Sciatic nerve (tissue), 2 donors: Measurements from ENCODE around the gene RING1. TPM values are rescaled to one million over a fixed set of nuclear protein-coding genes. Genes with fewer than 3 reads are reported as not detected.
"Not testable (repeated sequence)": the region's sequence is repeated elsewhere in the genome, so short reads cannot be mapped to it uniquely, and the experiment has no call there.

ENCODE experiments used
- ATAC-seq: fragments of 200-7000 bp; cut with Tn5 transposase; one replicate; pipeline ENCODE4 v1.9.1; 2020; ENCODE audit warnings: mild to moderate bottlenecking, moderate library complexity
- DNase-seq: peaks from one replicate; pipeline ENCODE4 v3.0.0-alpha.2; 2020; ENCODE audit warnings: low spot score
- intact Hi-C: fragments of 100-400 bp; cut with DNase I; formaldehyde crosslinking; loops from one replicate; pipeline ENCODE4 v1.14.2; 2022
- total RNA-seq: library from RNA; stranded (reverse); fragmentation: NEBNext Ultra II Directional; extraction: Animal tissue kit (Norgen Biotek cat#: 25700); gene quantifications from one replicate; pipeline ENCODE4 v1.2.1, GENCODE V29; 2021
- donor health status: DM: no; HTN: no; CAD: no.
- donor health status: DM: no; HTN: no; CAD: no.

The RING1 gene
- total RNA-seq, 1 donor from 2014 or later: 39.5 TPM

DNA sequence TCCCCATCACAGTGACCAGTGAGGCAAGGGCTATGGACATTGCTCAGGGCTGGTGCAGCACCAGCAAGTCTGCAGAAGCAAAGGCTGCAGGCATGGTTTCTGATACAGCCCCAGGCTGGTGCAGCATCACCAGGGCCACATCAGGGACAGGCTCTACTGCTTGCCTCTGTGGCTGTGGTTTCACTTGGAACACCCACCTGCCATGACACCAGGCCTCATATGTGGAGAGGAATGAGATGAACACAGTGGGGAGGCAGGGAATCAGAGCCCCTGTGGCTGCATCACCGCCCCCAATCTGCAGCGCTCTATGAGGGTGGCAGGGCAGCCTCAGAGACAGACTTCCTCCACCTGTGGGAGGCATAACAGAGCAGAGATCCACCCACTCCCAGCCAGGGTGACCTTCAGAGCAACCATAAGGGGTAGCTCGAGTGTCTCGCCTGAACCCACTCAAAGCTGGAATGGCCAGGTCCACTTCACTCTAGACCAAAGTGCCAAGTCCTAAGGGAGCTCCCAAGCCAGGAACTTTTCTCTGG lies 7.9 kb downstream of the RING1 start:
- ATAC-seq (no peak), DNase-seq (peak; percentile 22)
- intact Hi-C loops: no loop called here

DNA sequence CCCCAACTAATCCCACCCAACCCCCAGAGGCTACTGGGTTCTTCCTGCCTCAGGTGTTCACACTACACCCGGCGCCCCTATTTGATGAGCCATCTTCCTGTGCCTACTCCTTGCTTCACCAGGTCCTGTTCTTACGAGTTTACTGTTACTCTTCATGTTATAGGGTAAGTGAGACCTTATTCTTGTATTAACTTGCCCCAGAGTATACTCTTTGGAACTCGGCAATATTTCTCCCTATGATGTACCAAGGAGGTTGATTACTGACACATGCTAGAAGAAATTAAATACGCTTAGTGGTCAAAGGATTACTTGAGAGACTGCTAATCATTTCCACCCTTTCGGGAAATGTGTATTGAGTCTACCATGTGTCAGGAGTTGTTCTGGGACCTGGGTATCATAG lies 8.9 kb downstream of the RING1 start:
- DNase-seq (peak; percentile 36), ATAC-seq (no peak)
- intact Hi-C loops: no loop called here

DNA sequence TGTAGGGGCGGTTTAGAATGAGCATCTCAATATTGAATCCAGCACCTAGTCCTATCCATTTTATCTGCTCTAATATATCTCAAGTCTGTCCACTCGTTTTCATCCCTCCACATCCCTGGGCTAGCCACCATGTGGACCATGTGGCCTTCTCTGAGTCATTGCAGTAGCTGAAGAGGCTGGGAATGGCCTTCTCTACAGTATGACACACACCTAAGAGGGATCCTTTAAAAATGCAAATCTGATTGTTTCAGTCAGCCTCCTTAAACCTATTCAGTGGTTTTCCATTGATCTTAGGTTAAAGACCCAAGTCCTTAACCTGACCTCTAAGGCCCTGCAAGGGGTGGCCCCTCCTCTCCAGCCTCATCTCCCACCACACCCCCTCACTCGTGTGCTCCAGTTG lies 9.4 kb downstream of the RING1 start:
- ATAC-seq (no peak), DNase-seq (no peak)
- intact Hi-C loops: no loop called here

DNA sequence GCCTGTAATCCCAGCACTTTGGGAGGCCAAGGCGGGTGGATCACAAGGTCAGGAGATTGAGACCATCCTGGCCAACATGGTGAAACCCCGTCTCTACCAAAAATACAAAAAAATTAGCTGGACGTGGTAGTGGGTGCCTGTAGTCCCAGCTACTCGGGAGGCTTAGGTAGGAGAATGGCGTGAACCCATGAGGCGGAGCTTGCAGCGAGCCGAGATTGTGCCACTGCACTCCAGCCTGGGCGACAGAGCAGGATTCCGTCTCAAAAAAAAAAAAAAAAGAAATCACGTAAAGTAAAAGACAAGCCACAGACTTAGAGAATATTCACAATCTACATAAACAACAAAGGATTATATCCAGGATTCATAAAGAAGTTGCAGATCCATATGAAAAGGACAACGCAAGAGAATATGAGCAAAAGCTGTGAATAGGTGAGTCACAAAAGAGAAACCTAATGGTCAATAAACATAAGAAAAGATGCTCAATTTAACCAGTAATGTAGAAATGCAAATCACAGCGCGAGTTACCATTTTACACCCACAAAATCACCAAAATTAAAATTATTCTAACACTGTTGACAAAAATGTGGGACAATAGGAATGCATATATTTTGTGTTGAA lies 18.3 kb downstream of the RING1 start:
- DNase-seq: peak; percentile 8
- intact Hi-C loops, ATAC-seq: not testable (repeated sequence)

DNA sequence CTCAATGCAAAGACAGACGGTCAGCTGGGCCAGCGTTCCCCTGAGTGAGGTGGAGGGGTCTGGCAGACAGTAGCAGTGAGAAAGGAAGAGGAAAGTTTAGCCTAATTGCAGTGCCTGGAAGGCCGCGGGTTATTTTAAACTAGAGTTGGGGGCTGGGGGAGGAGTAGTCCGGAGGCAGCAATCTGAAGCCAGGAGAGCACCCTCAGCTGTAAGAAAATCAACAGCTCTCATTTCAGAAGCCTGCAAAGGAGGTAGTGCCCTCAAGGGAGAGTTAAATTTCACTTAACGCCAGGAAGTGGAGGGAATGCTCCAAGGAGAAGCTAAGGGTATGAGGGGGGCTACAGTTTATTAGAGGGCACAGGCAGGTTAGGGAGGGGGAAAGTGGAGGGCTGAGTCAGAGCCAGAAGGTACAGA lies 26.9 kb downstream of the RING1 start:
- intact Hi-C loops: no loop called here
- no peak for ATAC-seq
- no peak for DNase-seq

DNA sequence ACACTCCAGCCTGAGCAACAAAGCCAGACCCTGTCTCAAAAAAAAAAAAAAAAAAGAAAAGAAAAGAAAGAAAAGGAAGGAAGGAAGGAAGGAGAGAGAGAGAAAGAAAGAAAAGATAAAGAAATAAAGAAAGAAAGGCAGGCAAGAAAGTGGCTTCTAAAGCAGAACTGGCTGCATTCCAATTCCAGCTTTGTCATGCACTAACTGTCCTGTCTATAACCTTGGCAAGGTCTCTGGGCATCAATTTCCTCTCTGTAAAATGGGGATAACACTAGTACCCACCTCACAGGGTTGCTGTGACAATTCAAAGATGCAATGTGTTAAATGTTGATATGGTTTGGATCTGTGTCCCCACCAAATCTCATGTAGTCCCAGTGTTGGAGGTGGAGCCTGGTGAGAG lies 28.0 kb downstream of the RING1 start:
- no peak for DNase-seq
- intact Hi-C loops: no loop called here
- no peak for ATAC-seq

DNA sequence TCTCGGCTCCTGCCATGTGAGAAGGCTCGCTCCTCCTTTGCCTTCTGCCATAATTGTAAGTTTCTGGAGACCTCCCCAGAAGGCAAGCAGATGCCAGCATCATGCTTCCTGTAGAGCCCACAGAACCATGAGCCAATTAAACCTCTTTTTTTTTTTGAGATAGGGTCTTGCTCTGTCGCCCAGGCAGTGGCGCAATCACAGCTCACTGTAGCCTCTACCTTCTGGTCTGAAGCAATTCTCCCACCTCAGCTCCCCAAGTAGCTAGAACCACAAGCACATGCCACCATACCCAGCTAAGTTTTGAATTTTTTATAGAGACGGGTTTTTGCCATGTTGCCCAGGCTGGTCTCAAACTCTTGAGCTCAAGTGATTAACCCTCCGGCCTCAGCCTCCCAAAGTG lies 28.6 kb downstream of the RING1 start:
- DNase-seq (no peak), ATAC-seq (no peak)
- intact Hi-C loops: no loop called here

DNA sequence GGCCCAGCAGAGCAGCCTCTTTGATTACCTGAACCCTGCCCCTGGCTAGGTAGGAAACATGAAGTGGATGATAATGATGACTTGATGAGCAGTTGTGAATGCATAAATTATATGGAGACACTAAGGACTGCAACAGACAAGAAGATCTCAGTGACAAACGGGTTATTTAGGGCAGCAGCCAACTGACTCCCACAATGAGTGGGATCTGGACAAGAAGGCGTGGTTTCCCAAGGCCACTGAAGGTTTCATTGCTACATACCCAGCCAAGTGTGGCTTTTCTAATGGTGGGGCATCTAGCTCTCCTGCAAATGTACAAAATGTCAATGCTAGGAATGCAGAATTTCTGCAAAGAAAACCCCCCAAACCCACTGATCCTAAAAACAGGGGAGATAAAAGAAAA lies 29.4 kb downstream of the RING1 start:
- intact Hi-C loops: no loop called here
- DNase-seq: no peak
- no peak for ATAC-seq

DNA sequence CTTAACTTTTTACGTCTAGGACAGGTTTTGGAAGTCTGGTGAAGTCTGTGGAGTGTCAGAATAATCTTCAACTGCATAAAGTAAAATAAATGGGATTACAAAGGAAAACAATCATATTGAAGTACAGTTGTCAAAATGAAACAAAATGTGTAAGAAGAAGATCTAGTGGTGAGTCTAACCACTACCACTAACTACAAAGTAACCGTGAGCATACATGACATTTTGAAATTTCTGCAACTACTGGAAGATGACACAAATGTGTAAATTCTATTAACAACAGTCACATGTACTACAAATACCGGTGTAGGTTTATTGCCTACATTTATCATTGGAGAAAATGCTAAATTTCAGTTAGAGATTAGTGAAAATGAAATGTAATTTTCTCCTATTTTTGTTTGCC lies 33.7 kb downstream of the RING1 start:
- no peak for ATAC-seq
- intact Hi-C loops: loop anchor here (10.0 kb wide), 1 partner anchor 227 kb away; no protein-coding TSS in a partner anchor
- no peak for DNase-seq

DNA sequence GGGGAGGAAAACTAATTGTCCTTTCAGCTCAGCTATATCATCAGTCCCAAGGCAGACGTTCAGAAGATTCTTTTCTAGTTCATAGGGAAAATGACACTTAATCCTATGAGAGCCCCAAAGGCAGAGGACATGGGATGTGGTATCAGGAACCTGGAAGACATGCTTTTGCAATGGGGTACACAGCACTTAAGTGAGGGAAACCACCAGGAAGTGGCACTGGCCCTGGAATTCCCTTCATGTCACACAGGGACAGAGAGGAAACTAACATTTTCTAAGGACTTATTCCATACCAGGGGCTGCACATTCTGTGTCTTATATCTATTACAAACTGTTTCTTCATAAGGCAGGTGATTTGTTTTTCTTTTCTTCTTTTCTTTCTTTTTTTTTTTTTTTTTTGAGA lies 35.2 kb downstream of the RING1 start:
- intact Hi-C loops: loop anchor here (10.0 kb wide), 1 partner anchor 229 kb away; no protein-coding TSS in a partner anchor
- DNase-seq (no peak), ATAC-seq (no peak)

DNA sequence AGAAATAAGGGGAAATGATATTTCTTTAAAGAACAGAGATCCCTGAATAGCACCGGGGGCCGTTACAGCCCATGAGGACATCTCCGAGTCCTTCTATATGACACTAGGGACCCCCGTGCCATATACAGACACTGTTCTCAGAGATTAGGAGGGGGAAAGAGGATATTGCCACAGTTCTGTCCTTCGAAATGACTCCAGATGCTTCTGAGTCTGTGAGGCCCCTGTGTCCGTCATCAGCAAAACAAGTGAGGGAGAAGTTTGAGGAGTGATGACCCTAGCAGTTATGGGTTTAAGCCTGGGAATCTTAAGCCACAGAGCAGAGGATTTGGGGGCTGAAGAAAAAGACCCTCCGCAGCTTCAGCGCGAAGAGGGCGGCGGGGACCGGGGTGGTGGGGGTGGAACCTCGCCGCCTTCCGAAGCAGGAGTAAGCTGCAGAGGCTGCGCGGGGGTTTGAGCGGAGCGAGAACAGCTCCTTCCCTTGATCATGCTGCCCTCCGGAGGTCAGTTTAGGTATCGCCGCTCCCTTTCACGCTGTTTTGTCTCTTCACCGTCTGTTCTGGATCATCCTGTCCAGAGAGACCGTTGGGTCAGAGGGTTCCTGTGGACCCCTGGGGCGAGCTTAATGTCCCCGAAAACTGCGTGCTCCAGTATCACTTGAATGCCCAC lies 39.8 kb downstream of the RING1 start:
- DNase-seq: peak; percentile 96
- intact Hi-C loops: loop anchor here (5.0 to 10.0 kb wide), 2 partner anchors 126 to 233 kb away; no protein-coding TSS in a partner anchor
- ATAC-seq: peak; percentile 83

DNA sequence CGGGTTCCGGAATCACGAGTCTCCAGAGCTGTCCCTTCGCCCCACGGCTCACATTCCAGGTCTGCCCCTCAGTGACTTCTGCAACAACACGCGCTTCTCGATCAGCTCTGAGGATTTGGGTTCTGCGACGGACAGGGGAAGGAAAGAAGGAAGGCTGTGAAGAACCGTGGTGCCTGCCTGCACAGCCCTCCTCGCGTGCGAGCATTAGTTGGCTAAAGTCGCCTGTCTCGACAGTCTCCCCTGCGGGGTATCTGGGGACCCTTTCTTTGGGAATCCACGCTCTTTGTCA lies 40.3 kb downstream of the RING1 start:
- ATAC-seq (peak; percentile 25), DNase-seq (no peak)
- intact Hi-C loops: loop anchor here (5.0 to 10.0 kb wide), 2 partner anchors 126 to 234 kb away; no protein-coding TSS in a partner anchor

DNA sequence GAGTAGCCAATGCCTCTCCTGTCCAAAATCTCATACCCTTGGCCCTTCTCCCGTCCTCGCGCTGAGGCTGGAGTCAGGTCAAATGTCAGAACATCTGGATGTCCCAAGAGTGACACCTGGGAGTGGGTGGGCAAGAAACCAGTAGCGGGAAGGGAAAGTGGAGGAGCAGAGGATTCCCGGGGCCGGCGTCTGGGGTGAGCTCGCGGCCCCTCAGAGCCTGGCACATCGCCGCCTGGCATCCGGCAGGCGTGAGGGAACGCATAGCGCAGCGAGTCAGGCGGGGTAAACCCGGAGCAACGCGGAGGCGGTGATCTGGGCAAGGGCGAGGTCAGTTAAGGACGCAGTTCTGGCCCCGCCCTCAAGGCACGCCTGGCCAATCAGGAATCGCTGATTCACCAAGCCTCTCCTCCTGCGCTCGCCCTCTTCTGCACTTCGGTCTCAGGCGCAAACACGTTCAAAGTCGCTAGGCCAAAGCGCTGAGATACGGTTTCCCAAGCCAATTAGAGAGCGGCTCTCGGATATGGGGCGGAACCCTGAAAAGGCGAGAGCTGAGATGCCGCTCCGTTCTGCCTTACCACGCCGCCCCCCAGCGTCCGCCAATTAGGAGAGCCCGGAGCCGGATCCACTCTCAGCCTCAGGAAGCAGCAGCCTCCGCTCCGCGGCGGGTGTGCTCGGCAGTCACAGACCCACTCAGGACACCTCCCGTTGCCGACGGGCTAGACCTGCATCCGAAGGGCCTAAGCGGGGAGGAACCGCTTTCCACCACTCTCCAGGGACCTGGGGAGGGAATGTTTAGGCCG lies 40.8 kb downstream of the RING1 start:
- ATAC-seq (peak; percentile 97), DNase-seq (peak; percentile 97)
- intact Hi-C loops: loop anchor here (5.0 to 10.0 kb wide), 2 partner anchors 127 to 234 kb away; no protein-coding TSS in a partner anchor

DNA sequence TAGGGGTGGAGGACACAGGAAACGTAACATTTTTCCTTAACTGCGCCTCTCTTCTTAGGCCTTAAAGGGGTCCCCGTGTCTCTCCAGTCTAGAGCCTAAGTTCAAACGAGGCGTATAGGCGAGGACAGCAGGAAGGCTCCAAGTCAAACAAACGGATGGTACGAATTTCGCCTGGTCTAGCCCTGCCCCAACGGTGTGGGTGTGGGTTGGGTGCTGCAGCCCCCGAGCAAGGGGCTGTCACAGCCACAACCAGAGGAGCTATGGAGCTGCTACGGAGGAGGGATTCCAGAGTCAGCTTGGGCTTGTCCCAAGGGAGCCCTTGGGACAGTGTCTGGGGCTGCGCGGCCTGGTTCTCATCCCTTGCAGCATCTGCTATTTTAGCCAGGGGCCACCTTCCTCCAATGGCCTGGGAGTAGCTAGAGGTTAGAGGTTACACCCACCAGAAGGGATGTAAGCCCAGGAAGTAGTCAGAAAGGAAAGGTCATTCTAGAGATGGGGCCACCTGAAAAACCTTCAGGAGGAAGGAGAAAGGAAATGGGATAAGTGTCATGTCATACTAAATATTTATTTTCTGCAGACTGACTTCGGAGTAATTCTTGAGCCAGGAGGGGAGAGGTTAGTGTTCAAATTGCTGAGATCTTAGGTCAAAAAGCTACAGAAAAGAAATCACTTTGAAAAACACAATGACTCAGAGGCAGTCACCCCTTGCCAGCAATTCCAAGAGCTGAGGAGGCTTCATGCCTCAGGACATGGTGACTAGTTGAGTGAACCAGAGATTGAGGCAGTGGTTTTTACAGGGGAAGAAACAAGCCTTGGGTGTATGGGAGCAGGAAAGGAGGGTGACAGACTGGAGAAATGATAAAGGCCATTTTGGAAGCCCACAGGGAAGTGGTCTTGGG lies 41.7 kb downstream of the RING1 start:
- DNase-seq (no peak), ATAC-seq (no peak)
- intact Hi-C loops: loop anchor here (5.0 to 10.0 kb wide), 2 partner anchors 128 to 235 kb away; no protein-coding TSS in a partner anchor

DNA sequence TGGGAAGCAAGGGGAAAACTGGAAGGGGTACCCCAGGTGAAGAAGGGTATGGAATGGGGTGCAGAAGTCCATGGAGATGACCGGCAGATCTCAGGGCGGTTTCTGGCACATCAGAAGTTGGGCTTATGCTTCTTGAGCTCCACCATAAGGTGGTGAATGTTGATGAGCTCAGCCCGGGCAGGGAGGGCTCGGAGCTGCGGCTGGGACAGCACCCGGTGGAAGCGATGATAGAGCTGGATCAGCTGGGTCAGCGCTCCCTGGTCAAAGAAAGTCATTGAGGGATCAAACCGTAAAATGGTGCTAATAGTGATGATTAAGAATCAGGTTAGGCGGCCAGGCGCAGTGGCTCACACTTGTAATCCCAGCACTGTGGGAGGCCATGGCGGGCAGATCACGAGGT lies 42.4 kb downstream of the RING1 start:
- DNase-seq: no peak
- ATAC-seq: no peak
- intact Hi-C loops: no loop called here

DNA sequence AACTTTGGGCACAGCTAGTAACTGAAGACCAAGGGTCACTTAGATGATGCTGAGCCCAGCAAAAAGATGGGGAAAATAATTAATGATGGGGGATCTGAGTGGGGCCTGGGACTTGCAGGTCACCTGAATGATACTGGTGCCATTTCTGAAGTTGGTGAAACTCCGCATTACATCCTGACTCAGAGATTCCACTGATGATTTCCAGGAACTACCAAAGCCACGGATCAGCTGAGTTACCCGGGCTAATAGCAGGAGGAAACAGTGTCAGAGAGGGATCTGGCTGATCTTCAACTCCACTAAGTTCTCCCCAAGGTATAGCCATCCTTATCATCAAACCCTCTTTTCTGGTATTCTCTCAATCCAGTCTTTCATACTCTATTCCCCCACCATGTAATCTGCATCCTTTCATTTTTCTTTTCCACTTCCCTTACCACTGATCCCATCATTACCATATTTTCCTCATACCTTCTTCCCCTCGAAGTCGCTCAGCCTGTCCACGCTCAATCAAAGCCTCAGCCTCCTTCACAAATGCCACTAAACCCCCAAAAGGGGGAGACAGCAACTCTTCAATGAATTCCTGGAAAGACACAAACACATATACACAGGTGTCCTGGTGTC lies 43.2 kb downstream of the RING1 start:
- ATAC-seq: no peak
- no peak for DNase-seq
- intact Hi-C loops: no loop called here

DNA sequence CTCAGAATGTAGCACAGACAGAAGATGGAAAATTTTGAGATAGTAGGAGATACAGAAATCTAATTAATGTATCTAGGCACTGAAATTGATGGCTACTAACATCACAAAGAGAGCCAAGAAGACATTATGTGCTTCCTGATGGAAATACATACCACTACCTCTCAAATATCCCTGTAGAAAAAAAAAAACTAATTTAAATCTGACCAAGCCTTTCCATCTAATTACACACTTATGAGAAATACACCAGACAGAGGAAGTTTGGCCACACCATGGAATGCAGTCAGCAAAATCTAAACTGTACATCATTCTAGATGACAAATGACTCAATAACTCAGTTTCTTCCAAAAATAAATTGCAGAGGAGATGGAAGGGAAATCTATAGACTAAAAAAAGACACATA lies 44.5 kb downstream of the RING1 start:
- intact Hi-C loops: no loop called here
- no peak for ATAC-seq
- DNase-seq: no peak

DNA sequence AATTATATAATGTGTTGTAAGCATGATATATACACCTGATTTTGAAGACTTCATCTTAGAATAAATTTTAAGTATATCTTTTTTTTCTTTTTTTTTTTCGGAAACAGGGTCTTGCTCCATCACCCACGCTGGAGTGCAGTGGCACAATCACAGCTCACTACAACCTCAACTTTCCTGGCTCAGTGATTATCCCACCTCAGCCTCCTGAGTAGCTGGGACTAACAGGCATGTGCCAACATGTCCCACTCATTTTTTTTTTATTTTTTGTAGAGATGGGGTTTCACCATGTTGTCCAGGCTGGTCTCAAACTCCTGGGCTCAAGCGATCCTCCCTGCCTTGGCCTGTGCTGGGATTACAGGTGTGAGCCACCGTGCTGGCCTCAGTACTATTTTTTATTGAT lies 46.3 kb downstream of the RING1 start:
- ATAC-seq (no peak), DNase-seq (no peak)
- intact Hi-C loops: no loop called here
